GM12892 (cell line): Measurements from ENCODE around the gene DYNLT2.

Source experiments
- POLR2A ChIP-seq: IDR thresholded peaks from 2 replicates; pipeline ENCODE4 v1.6.1; 2011; ENCODE audit warnings: low read depth, low read length, control low read depth
- POLR2AphosphoS5 ChIP-seq: IDR thresholded peaks from 2 replicates; pipeline ENCODE4 v1.6.1; 2011; ENCODE audit warnings: low read depth, low read length, control low read depth

- TF ChIP-seq POLR2A (no peak), POLR2AphosphoS5 (no peak)
Observed at GRCh38 chr6:169726963-169727362, 24.4 kb downstream of the DYNLT2 start.
